Loucy (cell line): ENCODE results near the gene GEMIN2.

ENCODE experiments used
- H2AFZ ChIP-seq: fragments of 200-600 bp; sonication (generic); 2 replicates; pipeline ENCODE4 v1.6.0; 2016; ENCODE audit warnings: antibody characterized with exemption, mild to moderate bottlenecking, low read length, moderate library complexity
- H3F3A ChIP-seq: fragments of 200-600 bp; 2 replicates; pipeline ENCODE4 v1.6.0; 2016; ENCODE audit warnings: antibody characterized with exemption, low read depth, mild to moderate bottlenecking
- H3K27me3 ChIP-seq: fragments of 200-600 bp; sonication (generic); 2 replicates; pipeline ENCODE4 v1.6.1; 2014; ENCODE audit warnings: low read length, mild to moderate bottlenecking; ENCODE audit not compliant: insufficient read depth, poor library complexity, severe bottlenecking
- H3K36me3 ChIP-seq: fragments of 200-600 bp; sonication (generic); 2 replicates; pipeline ENCODE4 v1.6.1; 2016; ENCODE audit warnings: low read length; ENCODE audit not compliant: insufficient read depth
- H3K4me1 ChIP-seq: fragments of 200-600 bp; sonication (generic); 2 replicates; pipeline ENCODE4 v1.5.1; 2014; ENCODE audit warnings: low read length, mild to moderate bottlenecking; ENCODE audit not compliant: insufficient read depth, poor library complexity, severe bottlenecking
- H3K4me2 ChIP-seq: fragments of 200-600 bp; sonication (generic); 2 replicates; pipeline ENCODE4 v1.6.0; 2014; ENCODE audit warnings: antibody characterized with exemption, low read length, low read depth, mild to moderate bottlenecking; ENCODE audit not compliant: poor library complexity, severe bottlenecking
- H3K4me3 ChIP-seq: fragments of 200-600 bp; sonication (generic); 2 replicates; pipeline ENCODE4 v1.5.1; 2014; ENCODE audit warnings: low read length, mild to moderate bottlenecking, mixed read lengths; ENCODE audit not compliant: poor library complexity, severe bottlenecking
- H3K79me2 ChIP-seq: fragments of 200-600 bp; sonication (generic); 2 replicates; pipeline ENCODE4 v1.6.1; 2014; ENCODE audit warnings: low read length; ENCODE audit not compliant: insufficient read depth
- H3K9ac ChIP-seq: fragments of 200-600 bp; sonication (generic); 2 replicates; pipeline ENCODE4 v1.6.0; 2014; ENCODE audit warnings: mild to moderate bottlenecking, low read depth, low read length, moderate library complexity; ENCODE audit not compliant: poor library complexity, severe bottlenecking
- H3K9me2 ChIP-seq: fragments of 200-600 bp; sonication (generic); replicated peaks from 2 replicates; pipeline ENCODE4 v1.6.1; 2016; ENCODE audit warnings: low read depth, low read length, mixed read lengths
- H3K9me3 ChIP-seq: fragments of 200-600 bp; sonication (generic); 2 replicates; pipeline ENCODE4 v1.6.1; 2014; ENCODE audit warnings: mild to moderate bottlenecking, antibody characterized with exemption, low read length, low read depth; ENCODE audit not compliant: insufficient read depth
- H4K20me1 ChIP-seq: fragments of 200-600 bp; sonication (generic); 2 replicates; pipeline ENCODE4 v1.6.0; 2014; ENCODE audit warnings: antibody characterized with exemption, low read length, mild to moderate bottlenecking; ENCODE audit not compliant: insufficient read depth, poor library complexity, severe bottlenecking
- CTCF ChIP-seq: fragments of 200-600 bp; sonication (generic); conservative IDR thresholded peaks from 2 replicates; pipeline ENCODE4 v1.5.1; 2014; ENCODE audit warnings: mild to moderate bottlenecking, antibody characterized with exemption, low read length
- EZH2phosphoT487 ChIP-seq: fragments of 200-600 bp; IDR thresholded peaks from 2 replicates; pipeline ENCODE4 v1.6.1; 2018; ENCODE audit warnings: antibody characterized with exemption, mild to moderate bottlenecking, moderate library complexity, borderline replicate concordance

The GEMIN2 gene

GRCh38 chr14:39185256-39186049 is 71.3 kb downstream of the GEMIN2 start:
- H3K9me3 ChIP-seq, result no peaks in the 10 kb centered on the region
- no peak overlapping the region for H3K4me3 ChIP-seq
- H3K79me2 ChIP-seq, result peaks cover 11% of the 10 kb centered on the region; the same call in 1 of the 2 replicates
- H3K27me3 ChIP-seq, result no peaks in the 10 kb centered on the region
- no peak overlapping the region for H2AFZ ChIP-seq
- peaks cover 43% of the 10 kb centered on the region for H3K36me3 ChIP-seq
- no peaks in the 10 kb centered on the region for H3K9me2 ChIP-seq
- TF ChIP-seq EZH2phosphoT487, result no peak
- TF ChIP-seq CTCF, result no peak
- no peak overlapping the region for H3K9ac ChIP-seq
- 0 out of 2 replicates have a peak, but pooled peaks cover 6% of the 10 kb centered on the region for H3F3A ChIP-seq
- peaks cover 35% of the 10 kb centered on the region for H4K20me1 ChIP-seq
- no peak overlapping the region for H3K4me2 ChIP-seq
- peaks cover 23% of the 10 kb centered on the region for H3K4me1 ChIP-seq
